ENCODE data around the gene GPR132.

GPR132 gene

GRCh38 chr14:105015242-105015641, 50.0 kb downstream of the GPR132 start:
- DNase-seq, result no peak

- DNase-seq, result no peak
Observed at GRCh38 chr14:105014631-105015030, 50.6 kb downstream of the GPR132 start.

GRCh38 chr14:105014032-105014431, 51.2 kb downstream of the GPR132 start:
- DNase-seq, result no peak

- no peak for DNase-seq
Observed at GRCh38 chr14:105013150-105013785, 52.0 kb downstream of the GPR132 start.

- no peak for DNase-seq
Observed at GRCh38 chr14:105012171-105012985, 52.9 kb downstream of the GPR132 start.

- no peak for DNase-seq
Observed at GRCh38 chr14:105011312-105011990, 53.8 kb downstream of the GPR132 start.

GRCh38 chr14:105010891-105011291, 54.3 kb downstream of the GPR132 start:
- DNase-seq, result no peak

GRCh38 chr14:105010106-105010505, 55.1 kb downstream of the GPR132 start:
- DNase-seq, result no peak

GRCh38 chr14:105007593-105008264, 57.5 kb downstream of the GPR132 start:
- DNase-seq, result no peak

- no peak for DNase-seq
Observed at GRCh38 chr14:105006831-105007592, 58.2 kb downstream of the GPR132 start.

GRCh38 chr14:105005929-105006830, 59.0 kb downstream of the GPR132 start:
- no peak for DNase-seq

- DNase-seq, result no peak
Observed at GRCh38 chr14:105005329-105005928, 59.8 kb downstream of the GPR132 start.
